ENCODE data around the gene AATF.

- TF ChIP-seq CTCF (IDR thresholded peaks at IDR 0.05; ENCODE audit: control extremely low read depth in 1 of 3, insufficient read depth in 1 of 3, low read depth in 1 of 3, low read length in 3 of 3) (no peak), KDM5A (IDR thresholded peaks at IDR 0.05; ENCODE audit: low read length) (no peak), POLR2AphosphoS5 (IDR thresholded peaks at IDR 0.05; ENCODE audit: low read depth, low read length) (no peak), CEBPB (IDR thresholded peaks at IDR 0.05; ENCODE audit: low read depth, low read length) (no peak), PHF8 (conservative IDR thresholded peaks at IDR 0.05; ENCODE audit: low read depth, low read length) (no peak), POLR2A (IDR thresholded peaks at IDR 0.05; ENCODE audit: control extremely low read depth in 1 of 2, low read depth in 2 of 2, low read length in 2 of 2) (no peak)
Measured at GRCh38 chr17:37092701-37093100, 143.9 kb downstream of the AATF start.

All from H1 (cell line).